ENCODE measurements around the gene FLRT2. TPM values are rescaled to one million over a fixed set of nuclear protein-coding genes. Genes with fewer than 3 reads are reported as not detected.

The FLRT2 gene
- total RNA-seq, 1 experiment from 2014 or later: 0.17 TPM

GRCh38 chr14:85634205-85634604, 104.3 kb downstream of the FLRT2 start:
- ATAC-seq (no peak), DNase-seq (ENCODE audit: low read depth, low spot score) (no peak)
- Histone ChIP-seq H3K9ac (ENCODE audit: low read length) (no peak overlapping the region), H3K36me3 (ENCODE audit: control insufficient read depth in 1 of 2, insufficient read depth in 2 of 2, low read length in 2 of 2) (no peaks in the 10 kb centered on the region), H3K79me2 (ENCODE audit: insufficient read depth, low read length) (no peaks in the 10 kb centered on the region), H3K27me3 (ENCODE audit: insufficient read depth, low read length) (no peaks in the 10 kb centered on the region), H3K9me3 (ENCODE audit: control insufficient read depth in 1 of 2, insufficient read depth in 1 of 2, low read depth in 1 of 2, low read length in 2 of 2) (peaks cover 9 to 23% of the 10 kb centered on the region in 2 experiments; a peak in 2 of 4 replicates), H3K4me3 (replicated peaks in 1 of 2; ENCODE audit: low read depth in 1 of 2, low read length in 2 of 2) (no peak overlapping the region), H4K20me1 (ENCODE audit: insufficient read depth) (no peaks in the 10 kb centered on the region), H3K9me2 (ENCODE audit: insufficient read depth) (no peaks in the 10 kb centered on the region), H3K4me2 (ENCODE audit: low read length) (no peak overlapping the region), H3K27ac (ENCODE audit: low read depth, low read length) (no peak overlapping the region), H3K4me1 (ENCODE audit: control insufficient read depth in 1 of 2, insufficient read depth in 2 of 2, low read length in 2 of 2) (no peaks in the 10 kb centered on the region), H2AFZ (ENCODE audit: low read depth, low read length, poor library complexity, severe bottlenecking) (no peak overlapping the region)
- RAD21 ChIA-PET (ENCODE audit: low non-redundant PET in 1 of 2, low total read pairs in 2 of 2, uncharacterized antibody in 2 of 2, unreplicated experiment in 2 of 2): no interaction called here
- no TSS peak for BruUV-seq (replicated peaks)
- TF ChIP-seq ATF3 (IDR thresholded peaks at IDR 0.05) (no peak), TCF7L2 (IDR thresholded peaks at IDR 0.05; ENCODE audit: borderline replicate concordance, extremely low read depth, insufficient read depth, insufficient read length) (no peak), EZH2 (IDR thresholded peaks at IDR 0.05) (no peak), EGR1 (IDR thresholded peaks at IDR 0.05; ENCODE audit: low read depth) (no peak), ZNF274 (IDR thresholded peaks at IDR 0.05; ENCODE audit: low read depth, low read length) (no peak), ZBTB33 (IDR thresholded peaks at IDR 0.05; ENCODE audit: extremely low read depth, insufficient replicate concordance, low read length) (no peak), YY1 (IDR thresholded peaks at IDR 0.05; ENCODE audit: extremely low read depth, insufficient replicate concordance, low read depth, low read length) (no peak), ZFX (IDR thresholded peaks at IDR 0.05) (no peak), SIN3A (IDR thresholded peaks at IDR 0.05; ENCODE audit: low read depth) (no peak), ELF1 (IDR thresholded peaks at IDR 0.05; ENCODE audit: borderline replicate concordance, low read depth) (no peak), JUND (IDR thresholded peaks at IDR 0.05) (no peak), MAX (IDR thresholded peaks at IDR 0.05) (no peak), CBX3 (IDR thresholded peaks at IDR 0.05; ENCODE audit: low read depth) (no peak), EZH2phosphoT487 (IDR thresholded peaks at IDR 0.05; ENCODE audit: borderline replicate concordance) (no peak), SP1 (IDR thresholded peaks at IDR 0.05; ENCODE audit: low read depth) (no peak), CTCF (IDR thresholded peaks at IDR 0.05 in 2 of 3, conservative IDR thresholded peaks at IDR 0.05 in 1 of 3; ENCODE audit: borderline replicate concordance in 1 of 3, insufficient read depth in 1 of 3, low read depth in 2 of 3, low read length in 2 of 3) (no peak)
- intact Hi-C loops (cut with micrococcal nuclease): no loop called here
- CTCF ChIA-PET: no interaction called here
- POLR2A ChIA-PET: no interaction called here

All from HCT116 (cell line).